ENCODE results near the gene NPM3.

DNA sequence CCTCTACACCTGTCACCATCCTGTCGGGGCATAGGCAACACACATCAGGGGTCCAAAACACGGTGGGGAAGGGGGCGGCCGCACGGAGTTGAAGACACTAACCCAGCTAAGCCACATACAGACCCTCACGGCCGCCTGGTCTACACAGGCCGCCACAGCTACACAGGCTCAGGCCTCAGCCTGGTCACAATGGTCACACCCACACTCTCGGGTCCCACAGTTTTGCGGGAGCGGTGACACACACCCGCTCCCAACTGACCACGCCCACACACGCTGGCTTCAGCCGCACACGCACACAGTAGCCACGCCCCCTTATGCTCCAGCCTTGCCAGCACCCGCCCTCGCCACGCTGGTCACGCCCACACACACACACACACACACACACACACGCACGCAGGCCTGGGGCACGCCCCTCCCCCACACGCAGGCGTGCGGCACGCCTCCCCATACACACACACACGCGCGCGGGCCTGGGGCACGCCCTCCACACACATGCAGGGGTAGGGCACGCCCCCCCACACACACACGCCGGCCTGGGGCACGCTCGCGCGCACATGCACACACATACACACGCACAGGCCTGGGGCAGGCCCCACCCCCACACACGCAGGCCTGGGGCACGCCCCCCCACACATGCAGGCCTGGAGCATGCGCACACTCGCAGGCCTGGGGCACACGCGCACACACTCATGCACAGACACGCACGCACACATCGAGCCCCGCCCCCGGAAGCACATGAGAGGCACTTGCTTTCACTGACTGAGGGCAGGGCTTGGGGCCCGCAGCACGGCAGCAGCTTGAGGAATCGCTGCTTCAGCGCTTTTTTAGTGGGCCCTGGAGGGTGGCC is 47.3 kb upstream of the NPM3 start:
- TF ChIP-seq, protein P1, sequence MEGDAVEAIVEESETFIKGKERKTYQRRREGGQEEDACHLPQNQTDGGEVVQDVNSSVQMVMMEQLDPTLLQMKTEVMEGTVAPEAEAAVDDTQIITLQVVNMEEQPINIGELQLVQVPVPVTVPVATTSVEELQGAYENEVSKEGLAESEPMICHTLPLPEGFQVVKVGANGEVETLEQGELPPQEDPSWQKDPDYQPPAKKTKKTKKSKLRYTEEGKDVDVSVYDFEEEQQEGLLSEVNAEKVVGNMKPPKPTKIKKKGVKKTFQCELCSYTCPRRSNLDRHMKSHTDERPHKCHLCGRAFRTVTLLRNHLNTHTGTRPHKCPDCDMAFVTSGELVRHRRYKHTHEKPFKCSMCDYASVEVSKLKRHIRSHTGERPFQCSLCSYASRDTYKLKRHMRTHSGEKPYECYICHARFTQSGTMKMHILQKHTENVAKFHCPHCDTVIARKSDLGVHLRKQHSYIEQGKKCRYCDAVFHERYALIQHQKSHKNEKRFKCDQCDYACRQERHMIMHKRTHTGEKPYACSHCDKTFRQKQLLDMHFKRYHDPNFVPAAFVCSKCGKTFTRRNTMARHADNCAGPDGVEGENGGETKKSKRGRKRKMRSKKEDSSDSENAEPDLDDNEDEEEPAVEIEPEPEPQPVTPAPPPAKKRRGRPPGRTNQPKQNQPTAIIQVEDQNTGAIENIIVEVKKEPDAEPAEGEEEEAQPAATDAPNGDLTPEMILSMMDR (IDR thresholded peaks at IDR 0.05 in 4 of 5, conservative IDR thresholded peaks at IDR 0.05 in 1 of 5) = no peak
- TF ChIP-seq POLR2A (IDR thresholded peaks at IDR 0.05) = no peak

Data from gastrocnemius medialis (tissue), 4 donors.